Measurements from ENCODE around the gene UNC5B. TPM values are rescaled to one million over a fixed set of nuclear protein-coding genes. Genes with fewer than 3 reads are reported as not detected.
"Not testable (repeated sequence)": the region's sequence is repeated elsewhere in the genome, so short reads cannot be mapped to it uniquely, and the experiment has no call there.

UNC5B gene
- total RNA-seq, 1 donor from 2014 or later = 26.9 TPM

GRCh38 chr10:71217266-71218045 is 5.1 kb downstream of the UNC5B start:
- Histone ChIP-seq H3K4me3 (ENCODE audit: low read depth, low read length) (peak overlapping the region; percentile 30), H3K27me3 (ENCODE audit: control insufficient read depth, insufficient read depth, low read length) (peaks cover 15% of the 10 kb centered on the region), H3K36me3 (ENCODE audit: control insufficient read depth, insufficient read depth, low read length) (no peaks in the 10 kb centered on the region)
- TF ChIP-seq, protein P1, sequence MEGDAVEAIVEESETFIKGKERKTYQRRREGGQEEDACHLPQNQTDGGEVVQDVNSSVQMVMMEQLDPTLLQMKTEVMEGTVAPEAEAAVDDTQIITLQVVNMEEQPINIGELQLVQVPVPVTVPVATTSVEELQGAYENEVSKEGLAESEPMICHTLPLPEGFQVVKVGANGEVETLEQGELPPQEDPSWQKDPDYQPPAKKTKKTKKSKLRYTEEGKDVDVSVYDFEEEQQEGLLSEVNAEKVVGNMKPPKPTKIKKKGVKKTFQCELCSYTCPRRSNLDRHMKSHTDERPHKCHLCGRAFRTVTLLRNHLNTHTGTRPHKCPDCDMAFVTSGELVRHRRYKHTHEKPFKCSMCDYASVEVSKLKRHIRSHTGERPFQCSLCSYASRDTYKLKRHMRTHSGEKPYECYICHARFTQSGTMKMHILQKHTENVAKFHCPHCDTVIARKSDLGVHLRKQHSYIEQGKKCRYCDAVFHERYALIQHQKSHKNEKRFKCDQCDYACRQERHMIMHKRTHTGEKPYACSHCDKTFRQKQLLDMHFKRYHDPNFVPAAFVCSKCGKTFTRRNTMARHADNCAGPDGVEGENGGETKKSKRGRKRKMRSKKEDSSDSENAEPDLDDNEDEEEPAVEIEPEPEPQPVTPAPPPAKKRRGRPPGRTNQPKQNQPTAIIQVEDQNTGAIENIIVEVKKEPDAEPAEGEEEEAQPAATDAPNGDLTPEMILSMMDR (IDR thresholded peaks at IDR 0.05; ENCODE audit: insufficient read depth, low read length, poor library complexity, severe bottlenecking) = no peak
- DNase-seq (ENCODE audit: low read depth) = no peak

GRCh38 chr10:71218046-71218650 is 5.8 kb downstream of the UNC5B start:
- TF ChIP-seq, protein P1 (IDR thresholded peaks at IDR 0.05; ENCODE audit: insufficient read depth, low read length, poor library complexity, severe bottlenecking) = no peak
- no peaks in the 10 kb centered on the region for H3K36me3 ChIP-seq (ENCODE audit: control insufficient read depth, insufficient read depth, low read length)
- no peak for DNase-seq (ENCODE audit: low read depth)
- H3K4me3 ChIP-seq (ENCODE audit: low read depth, low read length) = peak overlapping the region; percentile 30
- peaks cover 12% of the 10 kb centered on the region for H3K27me3 ChIP-seq (ENCODE audit: control insufficient read depth, insufficient read depth, low read length)

DNA sequence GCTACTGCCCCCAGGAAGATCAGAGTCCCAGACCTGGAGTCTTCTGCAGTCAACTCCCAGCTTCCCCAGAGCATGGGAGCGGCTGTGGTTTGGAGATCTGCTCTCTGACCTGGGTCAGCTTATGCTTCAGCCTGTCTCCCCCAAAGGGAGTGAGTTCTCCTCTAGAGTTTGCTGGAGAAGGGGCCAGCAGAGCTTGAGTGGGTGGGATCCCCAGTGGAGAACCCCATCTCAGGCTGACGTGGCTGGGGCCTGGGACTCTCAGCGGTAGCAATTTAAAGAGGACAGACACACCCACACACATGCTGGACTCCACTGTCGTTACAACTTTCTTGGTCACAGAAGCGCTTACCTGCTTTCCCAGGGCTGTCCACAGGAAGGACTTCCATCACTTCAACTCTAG is 6.3 kb downstream of the UNC5B start:
- TF ChIP-seq, protein P1 (IDR thresholded peaks at IDR 0.05; ENCODE audit: insufficient read depth, low read length, poor library complexity, severe bottlenecking) = no peak
- DNase-seq (ENCODE audit: low read depth) = no peak
- no peaks in the 10 kb centered on the region for H3K36me3 ChIP-seq (ENCODE audit: control insufficient read depth, insufficient read depth, low read length)
- H3K27me3 ChIP-seq (ENCODE audit: control insufficient read depth, insufficient read depth, low read length) = peaks cover 12% of the 10 kb centered on the region
- no peak overlapping the region for H3K4me3 ChIP-seq (ENCODE audit: low read depth, low read length)

- DNase-seq (ENCODE audit: low read depth); H3K4me3 ChIP-seq (ENCODE audit: low read depth, low read length); H3K36me3 ChIP-seq (ENCODE audit: control insufficient read depth, insufficient read depth, low read length): not testable (repeated sequence)
- H3K27me3 ChIP-seq (ENCODE audit: control insufficient read depth, insufficient read depth, low read length) = peaks cover 12% of the 10 kb centered on the region
Measured at GRCh38 chr10:71219236-71219917, 7.0 kb downstream of the UNC5B start.

GRCh38 chr10:71219918-71220688 is 7.7 kb downstream of the UNC5B start:
- TF ChIP-seq, protein P1 (IDR thresholded peaks at IDR 0.05; ENCODE audit: insufficient read depth, low read length, poor library complexity, severe bottlenecking) = no peak
- peaks cover 9% of the 10 kb centered on the region for H3K27me3 ChIP-seq (ENCODE audit: control insufficient read depth, insufficient read depth, low read length)
- no peaks in the 10 kb centered on the region for H3K36me3 ChIP-seq (ENCODE audit: control insufficient read depth, insufficient read depth, low read length)
- DNase-seq (ENCODE audit: low read depth) = no peak
- H3K4me3 ChIP-seq (ENCODE audit: low read depth, low read length) = no peak overlapping the region

Measured in kidney epithelial cell (primary cell).